ENCODE measurements around the gene HIBADH.
A peak's percentile ranks its signal among the peaks of the same experiment; 100 is the strongest.
"Not testable (repeated sequence)": the region's sequence is repeated elsewhere in the genome, so short reads cannot be mapped to it uniquely, and the experiment has no call there.

HIBADH gene

DNA sequence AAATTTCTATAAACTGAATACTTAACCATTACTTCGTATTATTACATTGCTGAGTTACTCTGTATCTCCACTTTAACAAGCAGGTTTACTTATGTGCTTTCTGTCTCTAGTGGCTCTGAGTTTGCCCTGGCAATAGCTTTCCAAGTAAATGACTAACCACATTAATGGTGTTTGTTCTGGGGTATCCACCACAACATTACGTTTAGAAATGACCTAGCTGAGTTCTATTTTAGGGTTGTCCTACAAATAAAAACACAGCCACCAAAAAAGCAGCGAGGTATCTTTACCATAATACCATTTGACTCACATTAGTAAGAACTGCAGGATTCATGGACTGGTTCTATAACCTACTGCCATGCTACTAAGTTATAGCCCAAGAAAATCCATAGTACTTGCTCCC is 83.1 kb downstream of the HIBADH start:
- TF ChIP-seq EZH2phosphoT487 (IDR thresholded peaks at IDR 0.05; ENCODE audit: borderline replicate concordance) = no peak
- TF ChIP-seq, protein P1, sequence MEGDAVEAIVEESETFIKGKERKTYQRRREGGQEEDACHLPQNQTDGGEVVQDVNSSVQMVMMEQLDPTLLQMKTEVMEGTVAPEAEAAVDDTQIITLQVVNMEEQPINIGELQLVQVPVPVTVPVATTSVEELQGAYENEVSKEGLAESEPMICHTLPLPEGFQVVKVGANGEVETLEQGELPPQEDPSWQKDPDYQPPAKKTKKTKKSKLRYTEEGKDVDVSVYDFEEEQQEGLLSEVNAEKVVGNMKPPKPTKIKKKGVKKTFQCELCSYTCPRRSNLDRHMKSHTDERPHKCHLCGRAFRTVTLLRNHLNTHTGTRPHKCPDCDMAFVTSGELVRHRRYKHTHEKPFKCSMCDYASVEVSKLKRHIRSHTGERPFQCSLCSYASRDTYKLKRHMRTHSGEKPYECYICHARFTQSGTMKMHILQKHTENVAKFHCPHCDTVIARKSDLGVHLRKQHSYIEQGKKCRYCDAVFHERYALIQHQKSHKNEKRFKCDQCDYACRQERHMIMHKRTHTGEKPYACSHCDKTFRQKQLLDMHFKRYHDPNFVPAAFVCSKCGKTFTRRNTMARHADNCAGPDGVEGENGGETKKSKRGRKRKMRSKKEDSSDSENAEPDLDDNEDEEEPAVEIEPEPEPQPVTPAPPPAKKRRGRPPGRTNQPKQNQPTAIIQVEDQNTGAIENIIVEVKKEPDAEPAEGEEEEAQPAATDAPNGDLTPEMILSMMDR (conservative IDR thresholded peaks at IDR 0.05; ENCODE audit: low read length) = no peak
- Histone ChIP-seq H3K4me2 (ENCODE audit: low read depth, low read length, poor library complexity, severe bottlenecking) (no peak overlapping the region), H4K20me1 (ENCODE audit: insufficient read depth, low read length, poor library complexity, severe bottlenecking) (no peaks in the 10 kb centered on the region), H3K27me3 (ENCODE audit: insufficient read depth, low read length, poor library complexity, severe bottlenecking) (no peaks in the 10 kb centered on the region), H3K36me3 (ENCODE audit: insufficient read depth, low read length) (no peaks in the 10 kb centered on the region), H3K4me3 (ENCODE audit: low read length, poor library complexity, severe bottlenecking) (no peak overlapping the region), H3K4me1 (ENCODE audit: insufficient read depth, low read length, poor library complexity, severe bottlenecking) (peaks cover 7% of the 10 kb centered on the region), H3K9me3 (ENCODE audit: insufficient read depth, low read depth, low read length) (no peaks in the 10 kb centered on the region), H3F3A (ENCODE audit: low read depth) (no peaks in the 10 kb centered on the region), H2AFZ (ENCODE audit: low read length) (no peak overlapping the region), H3K79me2 (ENCODE audit: insufficient read depth, low read length) (no peaks in the 10 kb centered on the region), H3K9me2 (replicated peaks; ENCODE audit: low read depth, low read length) (no peaks in the 10 kb centered on the region), H3K9ac (ENCODE audit: low read depth, low read length, poor library complexity, severe bottlenecking) (no peak overlapping the region)

DNA sequence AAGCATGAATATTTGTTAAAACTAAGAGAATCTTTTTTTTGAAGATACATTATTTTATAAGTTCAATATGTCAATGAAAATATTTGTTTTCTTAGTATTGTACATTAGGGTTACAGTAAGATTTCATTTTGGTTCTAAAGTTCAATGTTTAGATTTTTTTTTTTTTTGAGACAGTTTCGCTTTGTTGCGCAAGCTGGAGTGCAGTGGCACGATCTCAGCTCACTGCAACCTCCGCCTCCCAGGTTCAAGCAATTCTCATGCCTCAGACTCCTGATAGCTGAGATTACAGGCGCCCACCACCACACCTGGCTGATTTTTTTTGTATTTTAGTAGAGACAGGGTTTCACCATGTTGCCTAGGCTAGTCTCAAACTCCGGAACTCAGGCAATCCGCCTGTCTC is 84.5 kb downstream of the HIBADH start:
- H3K4me3 ChIP-seq (ENCODE audit: low read length, poor library complexity, severe bottlenecking); H3K79me2 ChIP-seq (ENCODE audit: insufficient read depth, low read length); H2AFZ ChIP-seq (ENCODE audit: low read length); H3K4me1 ChIP-seq (ENCODE audit: insufficient read depth, low read length, poor library complexity, severe bottlenecking); H3K4me2 ChIP-seq (ENCODE audit: low read depth, low read length, poor library complexity, severe bottlenecking); H3F3A ChIP-seq (ENCODE audit: low read depth); H3K9ac ChIP-seq (ENCODE audit: low read depth, low read length, poor library complexity, severe bottlenecking); H4K20me1 ChIP-seq (ENCODE audit: insufficient read depth, low read length, poor library complexity, severe bottlenecking); H3K36me3 ChIP-seq (ENCODE audit: insufficient read depth, low read length); H3K27me3 ChIP-seq (ENCODE audit: insufficient read depth, low read length, poor library complexity, severe bottlenecking); H3K9me2 ChIP-seq (replicated peaks; ENCODE audit: low read depth, low read length); H3K9me3 ChIP-seq (ENCODE audit: insufficient read depth, low read depth, low read length): not testable (repeated sequence)

DNA sequence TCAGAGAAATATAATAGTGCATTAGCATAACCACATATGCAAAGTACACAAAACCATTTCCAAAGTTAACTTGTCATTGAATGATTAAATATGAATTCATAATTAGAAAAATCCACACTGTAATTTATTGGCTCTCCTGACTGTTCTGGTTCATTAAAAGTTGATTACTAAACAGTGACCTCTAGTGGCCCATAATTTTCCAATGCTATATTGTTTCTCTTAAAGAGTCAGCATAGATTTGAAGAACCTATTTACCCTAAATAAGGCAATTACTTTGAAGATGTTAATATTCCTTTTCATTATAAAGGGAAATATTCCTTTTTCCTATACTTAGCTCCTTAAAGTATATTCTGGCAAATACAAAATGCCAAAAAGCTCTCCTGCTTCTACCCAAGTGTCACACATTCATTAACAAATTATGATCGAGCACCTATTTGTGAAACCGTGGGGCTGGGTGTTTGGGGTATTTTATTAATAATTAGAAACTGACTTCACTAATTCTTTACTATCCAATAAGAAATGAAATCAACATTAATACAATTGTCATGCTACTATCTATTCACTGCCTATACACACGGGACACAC is 86.2 kb downstream of the HIBADH start:
- TF ChIP-seq, protein P1 (conservative IDR thresholded peaks at IDR 0.05; ENCODE audit: low read length) = peak; percentile 82
- no peak for TF ChIP-seq EZH2phosphoT487 (IDR thresholded peaks at IDR 0.05; ENCODE audit: borderline replicate concordance)
- Histone ChIP-seq H3K9ac (ENCODE audit: low read depth, low read length, poor library complexity, severe bottlenecking) (no peak overlapping the region), H2AFZ (ENCODE audit: low read length) (no peak overlapping the region), H4K20me1 (ENCODE audit: insufficient read depth, low read length, poor library complexity, severe bottlenecking) (no peaks in the 10 kb centered on the region), H3K79me2 (ENCODE audit: insufficient read depth, low read length) (no peaks in the 10 kb centered on the region), H3K9me2 (replicated peaks; ENCODE audit: low read depth, low read length) (no peaks in the 10 kb centered on the region), H3K4me3 (ENCODE audit: low read length, poor library complexity, severe bottlenecking) (no peak overlapping the region), H3K4me1 (ENCODE audit: insufficient read depth, low read length, poor library complexity, severe bottlenecking) (peaks cover 7% of the 10 kb centered on the region), H3K4me2 (ENCODE audit: low read depth, low read length, poor library complexity, severe bottlenecking) (no peak overlapping the region), H3K9me3 (ENCODE audit: insufficient read depth, low read depth, low read length) (no peaks in the 10 kb centered on the region), H3K36me3 (ENCODE audit: insufficient read depth, low read length) (no peaks in the 10 kb centered on the region), H3K27me3 (ENCODE audit: insufficient read depth, low read length, poor library complexity, severe bottlenecking) (no peaks in the 10 kb centered on the region), H3F3A (ENCODE audit: low read depth) (no peaks in the 10 kb centered on the region)

DNA sequence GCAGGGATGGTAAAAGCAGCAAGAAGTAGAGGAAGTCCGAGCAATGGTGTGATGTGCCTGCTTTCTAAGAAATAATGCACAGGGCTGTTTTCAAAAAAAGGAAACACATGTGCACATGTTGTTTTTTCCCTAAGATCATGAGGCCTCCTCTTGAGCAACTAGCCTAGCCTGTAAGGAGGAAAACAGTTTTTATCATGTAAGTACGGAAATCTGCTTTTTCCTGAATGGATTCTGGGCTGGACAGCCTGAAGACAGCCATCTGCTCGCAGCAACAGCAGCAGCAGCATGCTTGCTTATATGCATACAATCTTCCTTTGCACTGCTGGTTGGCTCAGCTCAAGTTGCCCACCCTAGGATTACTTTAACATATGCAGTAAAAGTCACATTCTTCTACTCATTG is 87.1 kb downstream of the HIBADH start:
- H3F3A ChIP-seq (ENCODE audit: low read depth) = no peaks in the 10 kb centered on the region
- no peaks in the 10 kb centered on the region for H4K20me1 ChIP-seq (ENCODE audit: insufficient read depth, low read length, poor library complexity, severe bottlenecking)
- no peak overlapping the region for H3K4me3 ChIP-seq (ENCODE audit: low read length, poor library complexity, severe bottlenecking)
- peaks cover 7% of the 10 kb centered on the region for H3K4me1 ChIP-seq (ENCODE audit: insufficient read depth, low read length, poor library complexity, severe bottlenecking)
- no peak overlapping the region for H3K4me2 ChIP-seq (ENCODE audit: low read depth, low read length, poor library complexity, severe bottlenecking)
- H3K9ac ChIP-seq (ENCODE audit: low read depth, low read length, poor library complexity, severe bottlenecking) = no peak overlapping the region
- no peaks in the 10 kb centered on the region for H3K9me2 ChIP-seq (replicated peaks; ENCODE audit: low read depth, low read length)
- no peak overlapping the region for H2AFZ ChIP-seq (ENCODE audit: low read length)
- H3K36me3 ChIP-seq (ENCODE audit: insufficient read depth, low read length) = no peaks in the 10 kb centered on the region
- H3K27me3 ChIP-seq (ENCODE audit: insufficient read depth, low read length, poor library complexity, severe bottlenecking) = no peaks in the 10 kb centered on the region
- TF ChIP-seq, protein P1 (conservative IDR thresholded peaks at IDR 0.05; ENCODE audit: low read length) = no peak
- TF ChIP-seq EZH2phosphoT487 (IDR thresholded peaks at IDR 0.05; ENCODE audit: borderline replicate concordance) = no peak
- no peaks in the 10 kb centered on the region for H3K9me3 ChIP-seq (ENCODE audit: insufficient read depth, low read depth, low read length)
- no peaks in the 10 kb centered on the region for H3K79me2 ChIP-seq (ENCODE audit: insufficient read depth, low read length)

Data from Loucy (cell line).